GM18502 (cell line): Measurements from ENCODE around the gene PSTPIP2.
A peak's percentile ranks its signal among the peaks of the same experiment; 100 is the strongest.
"Not testable (repeated sequence)": the region's sequence is repeated elsewhere in the genome, so short reads cannot be mapped to it uniquely, and the experiment has no call there.

Experiments
- ATAC-seq: cut with Tn5 transposase; IDR thresholded peaks from one replicate; pipeline ENCODE4 v1.9.1; 2021; ENCODE audit warnings: mild to moderate bottlenecking; ENCODE audit not compliant: unreplicated experiment, poor library complexity

The PSTPIP2 gene

DNA sequence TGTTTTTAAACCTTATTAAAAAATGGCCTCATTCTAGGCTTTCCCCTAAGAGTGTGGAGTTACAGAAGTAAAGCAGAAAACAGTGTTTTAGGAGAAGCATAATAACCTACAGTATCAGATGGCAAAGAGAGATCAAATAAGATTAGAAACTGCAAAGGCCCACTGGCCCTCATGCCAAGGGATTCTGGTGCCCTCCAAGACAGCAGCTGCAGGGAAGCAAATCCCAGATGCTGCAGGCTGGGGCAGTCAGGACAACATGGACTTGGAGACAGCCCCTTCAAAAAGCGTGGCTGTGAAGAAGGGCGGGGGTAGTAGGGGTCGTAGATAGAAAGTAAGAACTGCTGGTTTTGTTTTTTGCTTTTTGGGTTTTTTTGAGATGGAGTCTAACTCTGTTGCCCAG lies 76.6 kb downstream of the PSTPIP2 start:
- no peak for ATAC-seq

DNA sequence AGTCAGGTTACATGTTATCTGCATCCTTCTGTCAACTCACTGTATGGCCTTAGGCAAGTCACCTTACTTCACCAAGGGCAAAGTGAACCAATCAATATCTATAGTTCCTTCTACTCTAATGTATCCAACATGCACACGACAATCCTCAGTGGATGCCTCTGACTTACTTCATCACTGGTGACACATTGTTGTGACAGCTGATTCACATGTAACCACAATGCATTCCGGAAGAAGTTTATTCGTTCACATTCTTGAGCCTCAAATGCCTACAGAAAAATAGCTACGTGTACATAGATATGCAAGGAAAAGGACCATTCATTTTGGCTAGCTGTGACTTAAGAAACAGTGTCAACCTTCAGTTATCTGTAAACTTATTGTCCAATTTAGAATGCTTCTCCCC lies 78.6 kb downstream of the PSTPIP2 start:
- no peak for ATAC-seq

DNA sequence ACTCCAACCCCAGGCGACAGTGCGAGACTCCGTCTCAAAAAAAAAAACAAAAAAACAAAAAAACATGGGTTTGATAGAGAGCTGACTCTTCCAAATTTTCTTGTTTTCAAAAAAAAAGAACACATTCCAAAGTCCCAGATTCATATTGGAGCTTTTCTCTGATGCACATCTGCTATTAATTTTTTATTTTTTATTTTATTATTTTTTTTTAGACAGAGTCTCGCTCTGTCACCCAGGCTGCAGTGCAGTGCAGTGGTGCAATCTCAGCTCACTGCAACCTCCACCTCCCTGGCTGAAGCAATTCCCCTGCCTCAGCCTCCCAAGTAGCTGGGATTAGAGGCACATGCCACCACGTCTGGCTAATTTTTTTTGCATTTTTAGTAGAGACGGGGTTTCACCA lies 79.5 kb downstream of the PSTPIP2 start:
- ATAC-seq = not testable (repeated sequence)

GRCh38 chr18:45991788-45992187 lies 80.3 kb downstream of the PSTPIP2 start:
- ATAC-seq = no peak

DNA sequence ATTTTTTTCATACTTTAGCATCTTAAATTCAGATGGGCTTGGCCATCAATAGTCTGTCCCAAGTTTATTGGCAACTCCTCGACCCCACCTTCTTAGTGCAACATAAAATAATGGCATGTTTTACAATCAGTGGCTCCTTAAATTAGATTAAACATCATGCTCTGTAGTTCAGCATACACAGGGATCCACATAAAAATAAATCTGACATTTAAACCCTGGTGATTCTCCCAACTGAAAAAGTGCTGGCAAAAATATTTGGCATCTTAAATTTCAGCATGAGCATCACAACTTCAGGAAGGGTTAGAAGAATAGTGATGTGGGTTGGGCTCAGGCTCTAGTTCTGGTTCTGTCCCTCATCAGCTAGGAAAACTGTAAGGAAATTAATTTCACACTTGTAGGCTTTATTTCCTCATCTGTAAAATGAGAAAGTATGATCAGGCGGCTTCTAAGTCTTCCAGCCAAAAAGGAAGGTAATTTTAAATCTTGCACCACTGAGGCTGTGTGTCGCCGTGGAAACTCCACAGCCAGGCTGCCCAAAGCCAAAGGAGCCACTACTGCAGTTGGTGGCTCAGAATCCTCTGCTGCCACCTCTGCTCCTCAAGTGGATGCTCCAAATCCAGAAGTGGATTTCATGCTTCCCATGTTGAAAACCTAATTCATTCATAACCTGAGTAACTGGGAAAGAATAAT lies 87.4 kb downstream of the PSTPIP2 start:
- ATAC-seq = no peak

DNA sequence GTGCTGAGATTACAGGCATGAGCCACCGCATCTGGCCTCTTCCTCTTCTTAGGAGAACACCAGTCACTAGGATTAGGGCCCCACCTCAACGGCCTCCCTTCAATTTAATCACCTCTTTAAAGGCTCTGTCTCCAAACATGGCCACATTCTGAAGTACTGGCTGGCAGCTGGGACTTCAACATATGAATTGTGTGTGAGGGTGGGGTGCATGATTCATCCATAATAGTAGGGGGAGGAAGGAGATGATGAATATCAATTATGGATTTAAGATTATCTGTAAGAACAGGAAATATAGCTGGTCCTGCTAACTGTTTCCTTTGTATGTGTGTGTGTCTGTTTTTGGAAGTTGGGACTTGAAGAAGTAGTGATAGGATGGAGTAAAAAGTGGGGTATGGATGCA lies 90.2 kb downstream of the PSTPIP2 start:
- ATAC-seq = no peak

GRCh38 chr18:45980229-45980628 lies 91.8 kb downstream of the PSTPIP2 start:
- no peak for ATAC-seq

- no peak for ATAC-seq
These were observed 94.0 kb downstream of the PSTPIP2 start for GRCh38 chr18:45978084-45978483.

DNA sequence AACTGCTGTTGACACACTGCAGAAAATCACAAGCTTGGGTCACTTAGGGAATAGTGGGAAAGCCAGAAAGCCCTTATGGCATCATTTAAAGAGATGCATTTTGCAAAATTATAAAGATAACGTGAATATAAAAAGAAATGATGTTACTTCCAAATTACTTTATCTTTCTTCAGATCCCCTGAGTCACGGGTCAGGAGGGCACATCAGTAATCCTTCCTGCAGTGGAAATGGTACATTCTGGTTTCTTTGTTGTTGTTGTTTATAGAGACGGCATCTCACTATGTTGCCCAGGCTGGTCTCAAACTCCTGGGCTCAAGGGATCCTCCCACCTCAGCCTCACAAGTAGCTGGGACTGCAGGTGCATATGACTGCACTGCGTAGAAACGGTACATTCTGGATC lies 95.1 kb downstream of the PSTPIP2 start:
- no peak for ATAC-seq

DNA sequence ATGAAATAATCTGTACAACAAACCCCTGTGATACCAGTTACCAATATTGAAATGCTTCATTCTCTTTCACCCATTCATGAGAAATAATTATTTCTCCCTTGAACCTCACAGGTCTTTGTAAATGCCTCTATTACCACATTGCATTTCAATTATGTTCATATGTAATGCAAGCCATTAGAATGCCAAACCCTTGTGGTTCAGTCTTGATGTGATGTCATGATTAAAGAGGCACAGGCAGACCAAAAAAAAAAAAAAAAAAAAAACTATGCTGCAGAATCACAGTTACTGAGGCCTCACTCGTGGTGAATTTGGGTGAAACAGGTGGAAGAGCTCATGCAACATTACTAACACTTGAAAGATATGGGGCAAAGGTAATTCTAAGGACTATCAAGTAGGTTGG lies 95.5 kb downstream of the PSTPIP2 start:
- no peak for ATAC-seq

- ATAC-seq = no peak
These were observed 97.9 kb downstream of the PSTPIP2 start for GRCh38 chr18:45974088-45974536.

- ATAC-seq = peak; percentile 97
These were observed 104.9 kb downstream of the PSTPIP2 start, which contains the start of gene EPG5 for GRCh38 chr18:45967007-45967706. TSS of gene EPG5 (minus strand) at chr18:45967329. CDS start at chr18:45967239, 90 bp downstream.

GRCh38 chr18:45964913-45965312 lies 107.1 kb downstream of the PSTPIP2 start:
- ATAC-seq = not testable (repeated sequence)

- ATAC-seq = no peak
These were observed 109.2 kb downstream of the PSTPIP2 start for GRCh38 chr18:45962866-45963265.

GRCh38 chr18:45962461-45962860 lies 109.6 kb downstream of the PSTPIP2 start:
- ATAC-seq = no peak

DNA sequence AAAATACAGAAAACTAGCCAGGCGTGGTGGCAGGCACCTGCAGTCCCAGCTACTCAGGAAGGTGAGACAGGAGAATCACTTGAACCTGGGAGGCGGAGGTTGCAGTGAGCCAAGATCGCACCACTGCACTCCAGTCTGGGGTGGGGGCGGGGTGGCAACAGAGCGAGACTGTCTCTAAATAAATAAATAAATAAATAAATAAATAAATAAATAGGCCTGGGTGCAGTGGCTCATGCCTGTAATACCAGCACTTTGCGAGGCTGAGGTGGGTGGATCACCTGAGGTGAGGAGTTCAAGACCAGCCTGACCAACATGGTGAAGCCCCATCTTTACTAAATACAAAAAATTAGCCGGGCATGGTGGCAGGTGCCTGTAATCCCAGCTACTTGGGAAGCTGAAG lies 112.6 kb downstream of the PSTPIP2 start:
- not testable (repeated sequence) for ATAC-seq

DNA sequence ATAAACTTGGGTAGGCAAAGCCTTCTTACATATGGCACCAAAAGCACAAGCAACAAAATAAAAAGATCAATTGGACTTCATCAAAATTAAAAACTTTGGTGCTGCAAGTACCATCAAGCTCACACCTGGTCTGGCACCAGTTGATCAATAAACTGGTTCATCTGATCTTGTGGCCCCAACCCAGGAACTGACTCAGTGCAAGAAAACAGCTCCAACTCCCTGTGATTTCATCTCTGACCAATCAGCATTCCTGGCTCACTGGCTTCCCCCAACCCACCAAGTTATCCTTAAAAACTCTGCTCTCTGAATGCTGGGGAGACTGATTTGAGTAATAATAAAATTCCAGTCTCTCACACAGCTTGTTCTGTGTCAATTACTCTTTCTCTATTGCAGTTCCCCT lies 113.3 kb downstream of the PSTPIP2 start:
- ATAC-seq = no peak

DNA sequence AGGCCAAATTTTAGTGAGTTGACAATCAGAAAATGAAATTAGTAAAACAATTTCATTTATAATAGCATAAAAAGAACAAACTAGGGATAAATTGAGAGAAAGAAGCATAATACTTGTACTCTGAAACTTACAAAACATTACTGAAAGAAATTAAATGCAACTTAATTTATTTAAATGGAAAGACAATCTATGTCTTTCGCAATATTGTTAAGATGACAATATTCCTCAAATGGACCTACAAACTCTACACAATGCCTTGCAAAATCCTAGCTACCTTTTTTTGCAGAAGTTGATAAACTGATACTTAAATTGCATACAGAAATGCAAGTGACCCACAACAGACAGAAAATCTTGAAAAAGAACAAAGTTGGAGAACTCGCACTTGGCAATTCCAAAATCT lies 114.0 kb downstream of the PSTPIP2 start:
- no peak for ATAC-seq

DNA sequence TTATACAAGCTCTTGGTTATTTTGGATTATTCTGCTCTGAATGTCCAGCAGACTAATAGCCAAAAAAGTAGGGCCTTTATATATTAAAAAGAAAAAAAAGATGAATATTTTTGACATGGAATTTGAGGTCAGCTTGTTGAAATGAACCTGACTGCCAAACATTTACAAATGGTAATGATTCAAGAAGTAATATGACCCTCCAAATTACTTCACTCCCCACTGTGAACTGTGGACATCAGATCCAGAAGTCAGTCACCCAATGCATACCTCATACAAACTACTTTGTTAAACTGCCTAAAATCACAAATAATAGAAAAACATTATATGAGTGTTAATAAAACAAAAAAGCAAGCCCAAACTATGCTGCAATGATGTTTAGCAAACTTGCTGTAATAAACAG lies 115.0 kb downstream of the PSTPIP2 start:
- ATAC-seq = no peak

DNA sequence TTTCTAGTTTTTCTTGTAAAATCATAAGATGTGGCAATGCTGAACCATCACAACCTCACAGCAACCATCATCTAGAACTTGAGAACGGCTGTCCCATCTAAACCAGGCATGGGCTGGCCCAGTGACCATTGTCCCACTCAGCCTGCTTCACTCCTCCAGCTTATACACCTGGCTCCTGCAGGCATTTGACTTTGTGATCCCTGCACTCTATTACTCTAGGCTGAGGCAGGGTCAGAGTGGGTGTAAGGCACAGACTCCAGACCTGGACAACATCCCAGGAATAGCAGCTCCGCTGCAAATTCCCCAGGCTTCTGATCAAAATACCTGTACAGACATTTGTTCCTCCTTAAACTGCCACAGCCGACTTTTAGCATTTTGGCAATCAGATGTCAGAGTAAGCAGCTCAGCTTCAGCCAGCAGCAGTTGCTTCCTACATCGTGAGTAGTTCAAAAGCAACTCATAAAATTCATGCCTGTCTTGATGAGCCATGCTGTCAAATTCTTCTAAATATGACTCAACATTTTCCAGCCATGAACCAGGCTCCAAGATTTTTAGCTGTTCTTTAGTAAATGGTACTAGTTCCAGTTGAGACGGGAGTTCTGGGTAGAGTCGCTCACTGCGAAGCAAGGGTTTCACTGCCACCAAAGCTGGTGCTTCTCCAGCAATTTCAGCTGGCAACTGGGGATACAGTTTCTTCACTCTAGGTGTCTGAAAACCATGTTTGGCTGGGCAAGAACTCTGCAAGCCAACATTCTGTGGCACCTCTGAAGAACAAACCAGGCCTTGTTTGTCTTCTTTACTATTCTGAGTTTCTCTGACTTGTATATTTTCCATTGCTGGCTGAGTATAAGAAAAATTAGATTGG lies 117.8 kb downstream of the PSTPIP2 start:
- ATAC-seq = no peak
